Measurements from ENCODE around the gene CDCP1.
"Not testable (repeated sequence)": the region's sequence is repeated elsewhere in the genome, so short reads cannot be mapped to it uniquely, and the experiment has no call there.

Gene CDCP1

DNA sequence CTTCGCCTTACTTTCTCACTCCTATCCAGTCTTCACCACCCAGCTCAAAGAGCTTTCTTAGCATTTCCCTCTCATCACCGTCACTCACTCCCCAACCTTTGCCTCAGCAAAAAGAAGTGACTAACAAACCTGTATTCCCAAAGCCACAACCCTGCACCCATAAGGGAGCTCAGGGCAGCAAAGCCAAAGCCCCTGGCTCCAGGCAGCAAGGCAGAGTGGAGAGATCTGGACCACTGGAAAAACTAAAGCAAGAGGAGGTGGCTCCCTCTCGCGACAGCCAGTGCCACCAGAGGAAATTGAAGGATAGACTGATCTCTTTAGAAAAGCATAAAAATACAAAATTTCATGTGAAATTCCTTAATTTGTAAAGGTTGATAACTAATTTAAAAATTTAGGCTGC lies 25.1 kb upstream of the CDCP1 start:
- no peak for DNase-seq

DNA sequence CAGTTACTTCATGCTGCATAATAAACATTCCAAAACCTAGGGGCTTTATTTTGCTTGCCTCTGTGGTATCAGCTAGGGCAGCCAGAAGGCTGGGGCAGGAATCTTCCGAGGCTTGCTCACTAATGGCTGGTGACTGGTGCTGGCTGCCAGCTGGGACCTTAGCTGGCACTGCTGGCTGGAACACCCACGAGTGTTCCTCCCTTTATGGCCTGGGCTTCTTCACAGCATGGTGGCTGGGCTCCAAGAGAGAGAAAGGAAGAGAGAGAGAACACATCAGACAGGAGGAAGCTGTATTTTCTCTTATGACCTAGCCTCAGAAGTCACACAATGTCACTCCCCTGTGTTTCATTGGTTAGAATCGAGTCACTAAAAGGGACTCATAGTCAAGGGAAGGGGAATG lies 23.9 kb upstream of the CDCP1 start:
- DNase-seq, result no peak

DNA sequence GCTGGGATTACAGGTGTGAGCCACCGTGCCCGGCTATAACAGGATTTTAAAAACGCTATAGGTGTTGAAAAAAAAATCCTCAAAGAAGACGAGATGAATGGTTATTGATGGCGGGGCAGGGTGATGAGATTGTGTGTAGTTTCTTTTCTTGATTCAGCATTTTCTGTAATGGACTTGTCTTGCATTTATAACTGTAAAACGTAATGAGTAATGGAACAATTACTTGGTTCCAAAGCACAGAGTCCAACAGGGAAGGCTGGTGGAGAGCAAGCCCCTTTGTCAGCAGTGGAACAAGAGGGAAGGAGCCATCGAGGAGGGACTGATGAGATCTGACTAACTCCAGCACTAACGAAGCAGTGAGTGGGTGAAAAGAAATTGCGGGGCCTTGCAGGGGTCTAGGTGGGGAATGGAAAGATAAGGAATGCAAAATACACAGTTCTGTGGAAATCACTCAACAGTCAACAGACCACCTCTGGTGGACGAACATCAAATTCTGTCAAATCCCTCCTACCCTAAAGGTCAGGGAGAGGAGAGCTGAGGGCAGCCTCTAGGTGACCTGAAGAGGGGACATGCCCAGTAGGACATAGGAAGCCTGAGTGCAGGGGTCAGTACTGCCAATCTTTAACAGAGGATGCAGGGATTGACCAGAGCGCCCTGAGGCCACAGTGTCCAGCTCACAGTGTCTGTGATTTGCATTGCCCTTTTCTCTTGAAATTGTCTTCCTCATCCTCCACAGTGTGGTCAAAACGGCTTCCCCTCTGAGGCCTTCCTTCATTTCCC lies 23.1 kb upstream of the CDCP1 start:
- no peak for DNase-seq

DNA sequence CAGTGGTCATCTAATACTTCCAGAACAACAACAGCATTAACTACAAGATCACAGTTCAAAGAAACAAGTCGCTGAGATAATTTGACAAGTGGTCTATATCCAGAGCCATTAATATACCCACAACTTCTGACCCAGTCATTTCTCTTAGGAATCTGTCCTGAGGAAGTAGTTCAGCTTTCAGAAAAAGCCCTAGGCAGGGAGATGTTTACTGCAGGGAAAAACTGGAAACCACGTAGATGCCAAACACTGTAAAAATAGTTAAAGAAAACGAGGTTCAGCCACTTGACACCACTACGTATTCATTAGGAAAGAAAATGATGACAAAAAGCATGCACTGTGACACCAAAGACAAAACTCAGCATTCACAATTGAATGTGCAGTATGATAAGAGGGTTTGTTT lies 22.3 kb upstream of the CDCP1 start:
- DNase-seq, result no peak

DNA sequence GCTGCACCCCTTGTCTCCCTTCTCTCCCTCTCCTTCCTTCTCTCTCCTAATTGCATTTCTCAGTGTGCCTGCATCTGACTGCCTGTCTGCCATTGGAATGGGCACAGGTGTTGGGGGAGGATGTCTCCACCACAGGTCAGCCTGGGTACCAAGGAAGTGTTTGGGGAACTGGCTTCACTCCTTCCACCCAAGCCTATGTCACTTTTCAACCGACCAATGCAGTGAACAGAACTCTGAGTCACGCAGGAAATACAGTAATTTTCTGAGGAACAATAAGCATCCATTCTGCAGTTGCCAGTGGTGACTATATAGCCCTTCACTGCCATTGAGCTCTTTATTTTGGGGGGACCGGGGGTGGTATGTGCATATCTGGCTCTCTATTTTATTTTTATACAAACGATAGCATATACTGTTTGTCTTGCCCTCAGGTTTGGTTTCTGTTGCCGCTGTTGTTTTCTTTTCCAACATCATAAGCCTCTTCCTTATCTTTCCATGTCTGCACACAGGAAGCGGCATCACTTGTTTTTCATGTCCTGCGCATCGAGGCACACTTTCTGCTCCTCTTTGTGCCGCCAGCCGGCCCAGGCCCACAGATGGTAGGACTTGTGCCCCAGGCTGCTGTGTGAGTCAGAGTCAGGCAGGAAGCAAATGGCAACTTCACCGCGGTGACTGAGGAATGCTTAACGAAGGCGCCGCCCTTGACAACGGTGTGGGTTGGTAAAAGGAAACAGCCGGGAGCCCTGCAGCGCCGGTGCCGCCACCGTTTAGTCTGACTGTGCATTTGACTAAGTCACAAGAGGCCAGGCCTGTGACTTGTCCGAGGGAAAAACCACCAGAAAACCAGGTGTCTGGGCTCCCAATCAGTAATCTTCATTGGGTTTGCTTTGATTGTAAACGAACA lies 21.1 kb upstream of the CDCP1 start:
- DNase-seq, result peak; percentile 58

DNA sequence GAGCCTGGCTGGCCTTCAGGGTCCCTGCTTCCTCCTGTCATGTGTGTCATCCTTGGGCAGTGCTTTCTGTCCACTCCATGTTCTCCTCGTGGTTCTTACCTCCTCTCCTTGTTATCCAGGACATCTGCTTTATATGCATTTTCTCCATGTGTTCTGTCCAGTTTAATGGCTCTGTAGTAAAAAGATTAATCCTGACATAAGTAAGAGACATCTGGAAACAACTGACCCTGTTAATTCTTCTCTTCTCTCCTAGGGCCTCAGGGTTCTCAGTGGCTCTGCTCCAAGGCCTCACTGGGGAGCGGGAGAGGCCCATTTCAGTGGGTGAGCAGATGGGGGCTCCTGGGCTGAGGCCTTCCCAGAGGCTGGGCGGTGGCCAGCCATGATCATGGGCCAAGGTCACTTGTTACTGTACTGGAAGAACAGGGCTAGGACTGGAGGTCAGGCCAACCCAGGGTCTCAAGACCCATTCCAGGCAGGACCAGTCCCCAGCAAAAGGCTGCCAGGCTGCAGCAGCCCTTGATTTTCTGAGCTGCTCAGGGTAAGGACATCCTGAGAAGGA lies 20.2 kb upstream of the CDCP1 start:
- no peak for DNase-seq

DNA sequence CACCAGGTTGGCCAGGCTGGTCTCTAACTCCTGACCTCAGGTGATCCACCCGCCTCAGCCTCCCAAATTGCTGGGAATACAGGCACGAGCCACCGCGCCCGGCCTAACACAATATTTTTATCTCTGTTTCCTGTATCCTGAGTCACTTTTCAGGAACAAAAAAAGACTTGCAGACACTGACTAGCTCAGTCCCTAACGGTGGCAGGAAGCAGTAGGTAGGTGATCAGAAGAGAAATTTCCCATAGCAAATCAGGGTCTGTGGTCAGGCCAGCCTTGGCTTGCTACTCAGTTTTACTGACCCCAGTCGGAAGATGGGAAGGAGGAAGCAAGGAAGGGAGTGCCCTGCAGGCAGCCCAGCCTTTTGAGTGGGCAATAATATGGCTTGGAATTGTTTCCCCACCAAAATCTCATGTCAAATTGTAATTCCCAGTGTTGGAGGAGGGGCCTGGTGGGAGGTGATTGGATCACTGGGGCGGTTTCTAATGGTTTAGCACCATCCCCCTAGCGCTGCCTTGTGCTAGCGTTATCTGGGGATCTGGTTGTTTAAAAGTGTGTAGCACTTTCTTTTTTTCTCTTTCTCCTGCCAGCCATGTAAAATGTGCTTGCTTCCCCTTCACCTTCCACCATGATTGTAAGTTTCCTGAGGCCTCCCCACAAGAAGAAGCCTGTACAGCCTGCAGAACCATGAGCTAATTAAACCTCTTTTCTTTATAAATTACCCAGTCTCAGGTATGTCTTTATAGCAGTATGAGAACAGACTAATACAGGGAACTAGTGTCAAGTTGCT lies 19.5 kb upstream of the CDCP1 start:
- no peak for DNase-seq

DNA sequence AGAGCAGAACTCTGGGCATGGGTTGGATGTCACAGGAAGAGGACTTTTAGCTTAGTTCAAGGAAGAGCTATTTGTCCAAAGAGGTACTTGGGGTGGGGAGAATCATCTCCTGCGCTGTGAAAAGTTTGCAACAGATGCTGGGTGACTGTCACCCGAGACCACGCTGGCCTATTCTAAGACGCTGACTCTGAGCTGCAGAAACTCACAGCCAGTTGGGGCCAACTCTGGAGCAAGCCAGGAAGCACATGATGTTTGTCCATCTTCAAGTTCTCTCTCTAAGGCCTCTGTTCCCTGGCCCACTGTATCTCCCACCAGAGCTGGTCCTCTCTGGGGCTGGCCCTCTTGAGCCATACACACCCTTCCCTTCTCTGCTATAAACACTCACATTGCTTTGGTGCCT lies 17.9 kb upstream of the CDCP1 start:
- DNase-seq, result no peak

DNA sequence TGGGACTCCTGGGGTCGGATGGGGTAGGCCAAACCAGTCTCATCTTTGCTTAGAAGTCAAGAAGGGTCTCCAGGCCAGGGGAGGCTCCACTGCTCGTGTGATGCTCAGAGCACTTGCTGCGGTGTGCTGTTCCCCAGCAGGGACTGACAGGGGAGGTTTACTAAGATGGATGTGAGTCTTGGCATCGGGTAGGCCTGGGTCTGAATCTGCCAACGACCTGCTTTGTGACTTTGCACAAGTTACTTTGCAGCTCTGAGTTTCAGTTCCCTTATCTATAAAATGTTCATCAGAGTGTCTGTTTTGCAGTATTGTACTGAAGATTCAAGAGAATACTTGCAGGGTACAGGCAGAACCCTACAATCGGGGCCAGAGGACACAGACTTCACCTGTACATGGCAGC lies 17.3 kb upstream of the CDCP1 start:
- DNase-seq, result no peak

DNA sequence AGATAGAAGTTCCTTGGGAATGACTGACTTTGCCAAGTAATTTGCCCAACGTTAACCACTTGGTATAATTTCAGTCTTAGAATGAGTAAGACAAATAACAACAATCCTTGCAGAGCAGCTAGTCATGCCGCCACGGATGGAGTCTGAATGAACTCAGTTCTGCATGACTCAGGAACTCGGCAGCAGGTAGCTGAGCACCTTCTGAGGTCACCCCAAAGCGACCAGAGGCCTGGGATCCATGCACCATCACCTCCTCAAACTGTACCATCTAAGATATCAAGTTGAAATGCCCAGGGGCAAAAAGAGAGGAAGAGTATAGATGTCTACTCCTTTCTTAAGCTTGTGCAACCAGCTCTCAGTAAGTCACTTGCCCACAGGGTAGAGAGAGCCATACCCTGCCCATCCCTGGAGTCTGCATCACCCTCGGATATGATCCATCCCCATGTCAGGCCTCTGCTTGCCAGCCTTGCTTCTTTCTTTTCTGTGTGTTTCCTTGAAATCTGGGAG lies 8.5 kb upstream of the CDCP1 start:
- DNase-seq, result no peak

DNA sequence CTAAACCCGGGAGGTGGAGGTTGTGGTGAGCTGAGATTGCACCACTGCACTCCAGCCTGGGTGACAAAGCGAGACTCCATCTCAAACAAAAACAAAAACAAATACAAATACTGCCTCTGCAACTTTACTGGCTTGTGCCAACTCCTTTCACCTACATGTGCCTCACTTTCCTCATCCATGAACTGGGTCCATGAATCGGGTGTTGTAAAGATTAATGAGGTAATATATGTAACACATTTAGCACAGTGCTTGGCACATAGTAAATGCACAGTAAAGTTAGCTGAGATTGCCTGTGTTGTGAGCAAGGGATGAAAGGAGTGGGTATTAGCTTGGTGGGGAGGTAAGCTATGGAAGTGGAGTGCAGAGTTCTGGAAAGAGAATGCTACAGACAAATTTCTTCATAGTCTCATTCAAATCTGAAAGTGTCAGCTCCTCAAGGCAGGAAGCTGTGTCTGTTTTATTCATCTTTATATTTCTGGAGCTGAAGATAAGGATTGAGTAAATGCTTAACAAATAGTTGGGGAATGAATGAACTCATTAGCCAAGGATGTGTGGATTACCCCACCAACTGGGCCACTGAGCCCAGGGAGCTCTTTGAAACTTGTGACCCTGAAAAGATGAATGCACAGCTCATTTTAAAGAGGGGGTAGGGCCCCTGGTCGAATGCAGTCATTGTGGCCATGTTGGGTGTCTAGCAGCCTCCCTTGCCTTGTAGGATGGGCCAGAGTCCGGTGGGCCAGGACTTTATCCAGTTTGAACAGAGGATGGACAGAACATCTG lies 7.7 kb upstream of the CDCP1 start:
- no peak for DNase-seq

DNA sequence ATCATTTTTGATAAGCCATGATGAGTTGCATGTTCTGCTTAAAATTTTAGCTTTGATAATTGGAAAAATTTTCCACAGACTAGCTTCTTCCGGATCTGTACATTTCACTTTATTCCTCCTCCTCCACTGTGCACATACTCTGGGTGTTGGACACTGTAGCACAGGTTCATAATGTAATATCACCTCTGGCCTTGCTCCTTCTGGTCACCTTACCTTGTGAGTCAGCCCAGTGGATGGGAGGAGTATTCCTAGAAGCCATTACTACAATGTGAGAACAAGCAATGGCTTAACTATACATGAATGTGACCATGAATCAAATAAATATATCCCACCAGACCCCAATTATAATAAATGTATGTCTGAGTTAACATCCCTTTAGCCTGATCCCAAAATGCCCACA lies 6.1 kb upstream of the CDCP1 start:
- no peak for DNase-seq

DNA sequence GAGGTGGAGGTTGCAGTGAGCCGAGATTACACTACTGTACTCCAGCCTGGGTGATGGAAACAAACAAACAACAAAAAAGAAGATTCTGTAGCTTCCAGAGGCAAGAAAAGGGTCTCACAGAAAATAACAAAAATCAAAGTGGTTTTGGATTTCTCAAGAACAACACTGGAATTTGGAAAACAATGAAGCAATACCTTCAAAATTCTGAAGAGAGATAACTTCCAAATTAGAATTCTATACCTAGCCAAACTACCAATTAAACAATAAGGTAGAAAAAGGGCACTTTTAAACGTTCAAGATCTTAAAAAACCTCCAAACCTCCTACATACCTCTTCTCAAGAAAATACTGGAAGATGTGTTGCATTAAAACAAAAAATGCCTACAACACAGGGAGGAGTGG lies 4.9 kb upstream of the CDCP1 start:
- DNase-seq, result no peak

DNA sequence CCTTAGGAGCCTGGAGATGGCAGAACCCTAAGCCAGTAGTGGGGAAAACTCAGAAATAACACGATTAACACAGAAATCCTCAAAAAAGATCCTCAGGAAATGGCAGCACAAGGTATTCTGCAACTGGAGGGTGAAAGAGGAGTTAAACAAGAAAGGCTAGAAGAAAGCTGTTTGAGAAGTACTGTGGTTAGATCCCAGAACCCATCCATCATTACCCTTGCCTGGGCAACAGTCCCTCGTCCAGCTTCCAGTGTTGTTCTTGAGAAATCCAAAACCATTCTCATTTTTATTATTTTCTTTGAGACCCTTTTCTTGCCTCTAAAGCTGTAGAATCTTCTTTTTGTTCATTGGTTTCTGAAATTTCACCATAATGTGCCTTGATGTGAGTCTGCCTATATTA lies 2.7 kb upstream of the CDCP1 start:
- DNase-seq, result no peak

DNA sequence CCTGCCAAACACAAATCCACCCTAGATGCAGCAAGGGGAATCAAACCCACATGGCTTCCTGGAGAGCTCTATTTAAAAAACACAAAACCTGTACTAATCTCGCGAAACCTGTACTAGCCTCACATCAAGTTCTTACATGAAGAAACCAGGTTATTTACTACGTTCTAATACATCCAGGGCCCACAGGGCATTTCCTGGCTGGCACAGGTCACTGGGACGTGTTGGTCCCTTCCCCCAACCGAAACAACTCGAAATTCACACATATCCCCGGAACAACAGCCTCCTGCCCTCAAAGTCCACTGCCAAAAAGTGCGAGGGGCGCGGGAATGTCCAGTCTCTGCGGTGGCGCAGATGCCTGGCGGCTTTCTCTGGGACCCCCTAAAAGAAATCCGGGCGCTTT lies 955 bp downstream of the CDCP1 start:
- no peak for DNase-seq

DNA sequence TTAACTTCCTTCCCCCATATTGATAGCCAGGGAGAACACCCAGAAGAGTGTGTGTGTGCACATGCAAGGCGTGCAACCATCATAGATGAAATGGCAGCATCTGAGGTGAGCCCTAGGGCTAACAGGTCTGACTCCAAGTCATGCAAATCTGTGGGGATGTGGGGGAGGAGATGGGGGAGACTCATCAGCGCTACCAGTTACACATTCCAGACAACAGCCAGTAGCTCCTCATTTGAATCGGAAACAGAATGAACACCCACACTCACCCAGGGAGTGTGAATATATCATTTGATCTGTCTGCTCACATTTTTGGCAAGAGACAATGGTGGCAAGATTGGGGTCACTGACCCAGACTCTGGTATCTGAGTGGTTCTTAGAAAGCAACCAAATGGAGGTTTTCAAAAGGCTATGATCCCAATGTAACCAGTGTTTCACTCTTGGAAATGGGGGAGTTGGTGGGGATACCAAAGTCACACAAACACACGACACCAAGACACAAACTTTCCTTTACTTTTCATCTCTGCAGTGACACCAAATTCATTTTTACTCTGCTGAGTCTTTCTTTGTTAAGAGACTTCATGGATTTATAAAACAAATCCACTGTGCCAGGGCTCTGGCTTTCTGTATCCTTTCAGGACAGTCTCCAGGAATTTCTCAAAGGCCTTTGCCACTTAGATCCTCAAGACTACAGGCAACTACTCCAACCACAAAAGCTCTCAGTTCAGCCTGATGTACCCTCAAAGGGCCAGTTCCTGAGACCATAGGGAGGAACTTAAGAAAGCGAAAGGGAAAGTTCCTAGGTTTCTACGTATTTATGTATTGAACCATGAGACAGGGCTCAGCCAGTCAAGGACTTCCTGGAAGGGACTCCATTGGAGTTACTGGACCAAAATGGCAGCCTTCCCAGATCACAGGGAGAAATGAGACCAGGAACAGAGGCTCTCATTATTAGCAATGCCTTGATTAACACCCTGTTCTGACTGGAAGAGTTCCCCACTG lies 2.2 kb downstream of the CDCP1 start:
- peak; percentile 85 for DNase-seq

DNA sequence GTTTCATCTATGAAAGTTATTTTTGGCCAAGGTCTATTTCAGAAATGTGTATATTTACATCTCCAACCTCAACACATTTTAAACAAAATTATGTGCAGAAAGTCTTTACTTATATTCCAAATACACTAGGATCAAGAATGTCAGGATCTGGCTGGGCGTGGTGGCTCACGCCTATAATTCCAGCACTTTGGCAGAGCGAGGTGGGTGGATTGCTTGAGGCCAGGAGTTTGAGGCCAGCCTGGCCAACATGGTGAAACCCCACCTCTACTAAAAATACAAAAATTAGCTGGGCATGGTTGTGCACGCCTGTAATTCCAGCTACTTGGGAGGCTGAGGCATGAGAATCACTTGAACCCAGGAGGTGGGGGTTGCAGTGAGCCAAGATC lies 5.4 kb downstream of the CDCP1 start:
- DNase-seq, result not testable (repeated sequence)

DNA sequence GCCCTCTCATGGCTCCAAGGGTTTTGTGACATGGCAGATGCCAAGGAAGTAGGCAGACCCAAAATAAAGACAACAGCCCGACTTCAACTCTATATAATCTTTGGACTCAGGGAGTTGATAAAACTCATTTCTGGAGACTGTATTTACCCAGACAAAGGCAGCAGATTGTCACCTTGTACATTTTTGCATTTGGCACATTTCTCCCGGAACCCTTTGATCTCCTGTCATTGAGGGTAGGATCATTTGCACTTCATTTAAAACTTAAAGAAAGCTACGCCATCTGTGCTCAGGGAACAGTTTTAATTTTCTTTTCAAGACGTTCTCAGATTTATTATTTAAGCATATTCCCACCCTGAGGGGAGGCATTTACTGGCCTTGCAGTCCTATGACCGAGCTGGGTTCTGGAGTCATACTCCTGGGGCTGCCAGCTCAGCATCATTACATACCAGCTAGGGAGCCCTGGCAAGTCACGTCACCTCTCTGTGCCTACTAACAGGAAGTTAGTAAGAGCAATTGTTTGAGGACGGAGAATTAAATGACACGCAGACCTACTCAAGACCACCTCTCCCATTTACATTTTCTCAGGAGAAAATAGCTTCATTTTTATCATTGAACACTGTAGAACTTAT lies 5.9 kb downstream of the CDCP1 start:
- no peak for DNase-seq

DNA sequence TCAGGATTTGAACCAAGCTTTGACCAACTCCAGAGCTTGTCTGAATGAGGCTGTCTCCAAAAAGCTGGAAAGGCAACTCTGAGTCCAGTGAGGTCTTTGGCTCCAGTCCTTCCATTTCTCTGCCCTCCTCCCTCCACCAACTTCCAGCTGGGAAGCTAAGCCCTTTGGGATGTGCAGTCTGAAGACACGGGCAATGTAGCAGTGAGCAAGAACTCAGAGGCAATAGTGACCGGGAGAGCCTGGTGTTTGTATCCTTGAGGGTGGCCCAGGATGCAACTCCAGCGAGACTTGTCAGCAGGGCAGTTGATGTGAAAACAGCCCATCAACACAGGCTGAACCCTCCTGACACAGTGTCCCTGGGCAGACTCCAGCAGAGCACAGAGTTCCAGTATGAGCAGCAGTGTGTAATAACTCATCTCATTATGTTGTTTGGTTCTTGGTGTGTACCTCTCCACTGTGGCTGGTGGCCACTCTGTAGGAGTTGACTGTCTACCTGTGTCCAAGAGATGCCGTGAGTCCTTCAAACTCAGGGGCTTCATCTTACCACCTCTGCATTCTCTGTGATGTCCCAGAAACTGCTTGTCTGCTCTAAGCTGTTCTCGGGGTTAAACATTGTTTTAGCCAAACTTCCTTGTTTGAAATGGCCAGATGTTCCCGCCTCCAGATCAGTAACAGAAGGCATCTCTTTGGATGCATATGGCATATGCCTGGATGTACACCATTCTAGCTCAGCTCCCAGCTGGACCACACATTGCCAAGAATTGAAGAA lies 6.6 kb downstream of the CDCP1 start:
- DNase-seq, result no peak

Data from OCI-M1 (cell line).